K562 (cell line): ENCODE results near the gene DNAH5. TPM values are rescaled to one million over a fixed set of nuclear protein-coding genes. Genes with fewer than 3 reads are reported as not detected.

ENCODE experiments used
- ATAC-seq: fragments of 200-7000 bp; cut with Tn5 transposase; 3 replicates; pipeline ENCODE4 v1.9.1; 2020; ENCODE audit warnings: moderate library complexity
- BruUV-seq: library from RNA; stranded (reverse); fragments of 400-500 nt; replicated peaks from 2 replicates; lab custom pipeline; 2021; lab: Mats Ljungman, UMichigan
- CTCF ChIA-PET: fragments of 300-600 bp; formaldehyde crosslinking; extraction: SDS; loops from one replicate; lab custom pipeline; 2021; ENCODE audit warnings: low intra/inter-chr PET ratio; lab: Yijun Ruan, JAX
- POLR2A ChIA-PET: fragments of 300-600, 350-650 bp; sonication (Branson Sonifier 250); formaldehyde crosslinking; extraction: SDS; loops from one replicate; lab custom pipeline; 2021; ENCODE audit warnings: antibody characterized with exemption, inconsistent platforms; lab: Yijun Ruan, JAX
- DNase-seq, 4 experiments: peaks; one replicate each; pipeline versions ENCODE4 v3.0.0 to v3.0.0-alpha.2; 2011 to 2018; ENCODE audit warnings: low spot score in 3 of 4, mixed read lengths in 3 of 4; ENCODE audit errors: extremely low read depth in 1 of 4
- FAIRE-seq: peaks from 2 replicates; lab custom pipeline; 2011; peaks lifted over from hg19 to GRCh38; lab: Jason Lieb, UNC
- H2AFZ ChIP-seq: 2 replicates; pipeline ENCODE4 v1.6.0; 2011; ENCODE audit warnings: low read depth, low read length, control low read depth, inconsistent platforms
- H3K27ac ChIP-seq: fragments of 200-600 bp; 3 replicates; pipeline ENCODE4 v1.8.0; 2011; ENCODE audit warnings: low read depth, mild to moderate bottlenecking, control low read depth, inconsistent platforms, low read length, moderate library complexity, mixed read lengths; ENCODE audit errors: extremely low read depth
- H3K27me3 ChIP-seq, 2 experiments: fragments of 300-600 bp in 1 of 2; 2 replicates in 1 of 2; 3 replicates in 1 of 2; pipeline versions ENCODE4 v1.6.0 to v1.8.0; 2011; ENCODE audit warnings: inconsistent platforms in 2 of 2, low read length in 2 of 2, mild to moderate bottlenecking in 1 of 2, mixed read lengths in 1 of 2, moderate library complexity in 1 of 2; ENCODE audit not compliant: control insufficient read depth in 2 of 2, insufficient read depth in 2 of 2
- H3K36me3 ChIP-seq: fragments of 300-600 bp; 3 replicates; pipeline ENCODE4 v1.8.0; 2011; ENCODE audit warnings: mild to moderate bottlenecking, low read length, inconsistent platforms; ENCODE audit not compliant: control insufficient read depth, insufficient read depth
- H3K4me1 ChIP-seq, 2 experiments: fragments of 200-600 bp in 1 of 2; replicated peaks in 1 of 2; 2 replicates in 1 of 2; 3 replicates in 1 of 2; pipeline versions ENCODE4 v1.5.1 to v1.8.0; 2011; ENCODE audit warnings: inconsistent platforms in 2 of 2, low read length in 2 of 2, mild to moderate bottlenecking in 1 of 2, mixed read lengths in 1 of 2, moderate library complexity in 1 of 2; ENCODE audit not compliant: control insufficient read depth in 2 of 2, insufficient read depth in 2 of 2
- H3K4me2 ChIP-seq: 2 replicates; pipeline ENCODE4 v1.6.1; 2011; ENCODE audit warnings: low read length, control low read depth, inconsistent platforms, mixed read lengths; ENCODE audit not compliant: insufficient read depth
- H3K4me3 ChIP-seq: fragments of 200-600 bp; sonication (generic), shearing (Covaris generic); 2 replicates; pipeline ENCODE4 v1.5.1; 2016; ENCODE audit warnings: control low read depth, inconsistent platforms
- H3K79me2 ChIP-seq: fragments of 200-600 bp; 3 replicates; pipeline ENCODE4 v1.8.0; 2011; ENCODE audit warnings: low read length, inconsistent platforms; ENCODE audit not compliant: control insufficient read depth, insufficient read depth
- H3K9ac ChIP-seq, 2 experiments: 2 replicates each; pipeline versions ENCODE4 v1.6.0 to v1.6.1; 2011; ENCODE audit warnings: low read depth in 2 of 2, low read length in 2 of 2, control low read depth in 1 of 2, inconsistent platforms in 1 of 2, mild to moderate bottlenecking in 1 of 2, mixed read lengths in 1 of 2; ENCODE audit not compliant: insufficient read depth in 1 of 2
- H3K9me1 ChIP-seq: one replicate; pipeline ENCODE4 v1.6.0; 2011; ENCODE audit warnings: inconsistent platforms, mild to moderate bottlenecking, low read length, moderate library complexity; ENCODE audit not compliant: control insufficient read depth, insufficient read depth
- H3K9me3 ChIP-seq: replicated peaks from 2 replicates; pipeline ENCODE4 v1.5.1; 2011; ENCODE audit warnings: low read depth, low read length, inconsistent platforms; ENCODE audit not compliant: control insufficient read depth, insufficient read depth
- H4K20me1 ChIP-seq: replicated peaks from 2 replicates; pipeline ENCODE4 v1.6.1; 2011; ENCODE audit warnings: low read length, inconsistent platforms, mixed read lengths; ENCODE audit not compliant: control insufficient read depth, insufficient read depth
- C11orf30 ChIP-seq: fragments of 450-650 bp; IDR thresholded peaks from 2 replicates; pipeline ENCODE4 v1.6.1; 2016; ENCODE audit warnings: low read depth, mild to moderate bottlenecking
- PYGO2 ChIP-seq: fragments of 450-650 bp; IDR thresholded peaks from 2 replicates; pipeline ENCODE4 v1.6.1; 2016; ENCODE audit warnings: mild to moderate bottlenecking, missing genetic modification characterization, moderate library complexity, missing compliant biosample characterization
- ZNF75A ChIP-seq: fragments of 450-650 bp; formaldehyde crosslinking; IDR thresholded peaks from 2 replicates; pipeline ENCODE4 v1.4.0; 2020; ENCODE audit warnings: mild to moderate bottlenecking
- WGBS: fragments of 100-300 bp; shearing (Covaris generic); methylation state at CpG from one replicate; pipeline ENCODE4 v1.1.6; 2016; ENCODE audit warnings: low coverage, mixed read lengths; ENCODE audit not compliant: insufficient coverage; ENCODE audit errors: missing lambda C conversion rate; 5-methylcytosine and 5-hydroxymethylcytosine counted together
- in situ Hi-C: fragments of 300-500 bp; cut with MboI; formaldehyde crosslinking; loops from 4 replicates; pipeline ENCODE4 v1.15.0; 2018; ENCODE audit warnings: inconsistent platforms, mixed read lengths
- intact Hi-C: fragments of 100-400 bp; cut with micrococcal nuclease; formaldehyde crosslinking; loops from 2 replicates; pipeline ENCODE4 v1.14.2; 2022
- polyA plus RNA-seq, 8 experiments: library from polyadenylated mRNA; depleted of rRNA in 4 of 8; stranded (reverse) in 5 of 8; unstranded in 3 of 8; fragments of >200 nt; fragmentation: Nextera tagmentation in 2 of 8; fragmentation: Illumina TruSeq in 1 of 8; extraction: Ambion mirVana in 2 of 8; extraction: Trizol in 1 of 8; gene quantifications; 2 replicates each; pipeline versions ENCODE4 v1.2.1 to v1.2.3, GENCODE V29; 2011 to 2014; ENCODE audit warnings: inconsistent platforms in 1 of 8, missing spikeins in 1 of 8
- total RNA-seq, 7 experiments: library from RNA; depleted of rRNA in 6 of 7; stranded (reverse); fragments of >200 nt in 6 of 7; fragmentation: Illumina TruSeq in 2 of 7; extraction: Trizol in 2 of 7; gene quantifications; 2 replicates each; pipeline versions ENCODE4 v1.2.1 to v1.2.3, GENCODE V29; 2011 to 2021; ENCODE audit warnings: low replicate concordance in 1 of 7
- TF ChIP-seq, protein P1 (sequence below), 2 experiments: fragments of 450-650 bp; IDR thresholded peaks; 2 replicates each; pipeline ENCODE4 v1.6.1; 2016; ENCODE audit warnings: mild to moderate bottlenecking in 2 of 2, borderline replicate concordance in 1 of 2, low read depth in 1 of 2, moderate library complexity in 1 of 2
- TF ChIP-seq, protein P2 (sequence below): sonication (generic); formaldehyde crosslinking; IDR thresholded peaks from 2 replicates; pipeline ENCODE4 v1.8.0; 2023; ENCODE audit warnings: missing genetic modification reagents, mild to moderate bottlenecking, borderline replicate concordance

Gene DNAH5
- total and polyA plus RNA-seq, 9 of the 15 experiments (the other 6 are each of a cell fraction or from before 2014, with no cell fraction given), result 0.03 TPM; not detected in 8

DNA sequence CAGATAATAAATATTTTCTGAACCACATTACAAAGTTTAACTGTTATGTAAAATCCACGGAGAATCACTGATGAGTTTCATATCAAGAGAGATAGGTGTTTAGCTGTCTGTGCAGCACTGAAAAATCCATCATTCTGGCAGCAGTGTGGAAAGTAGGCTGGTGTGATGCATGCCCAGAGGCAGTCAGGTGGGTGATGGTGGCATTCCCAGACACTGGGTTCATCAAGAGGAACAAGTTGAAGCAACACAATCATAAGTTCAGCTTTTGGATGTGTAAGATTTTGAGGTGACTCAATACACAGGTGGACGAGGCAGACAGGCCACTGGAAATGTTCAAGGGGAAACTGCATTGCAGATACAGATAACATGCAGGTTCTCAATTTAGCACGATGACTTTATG, 11.9 kb downstream of the DNAH5 start:
- TF ChIP-seq ZNF75A (CRISPR knock-in tag), result no peak
- no peak for TF ChIP-seq C11orf30
- TF ChIP-seq, protein P1, sequence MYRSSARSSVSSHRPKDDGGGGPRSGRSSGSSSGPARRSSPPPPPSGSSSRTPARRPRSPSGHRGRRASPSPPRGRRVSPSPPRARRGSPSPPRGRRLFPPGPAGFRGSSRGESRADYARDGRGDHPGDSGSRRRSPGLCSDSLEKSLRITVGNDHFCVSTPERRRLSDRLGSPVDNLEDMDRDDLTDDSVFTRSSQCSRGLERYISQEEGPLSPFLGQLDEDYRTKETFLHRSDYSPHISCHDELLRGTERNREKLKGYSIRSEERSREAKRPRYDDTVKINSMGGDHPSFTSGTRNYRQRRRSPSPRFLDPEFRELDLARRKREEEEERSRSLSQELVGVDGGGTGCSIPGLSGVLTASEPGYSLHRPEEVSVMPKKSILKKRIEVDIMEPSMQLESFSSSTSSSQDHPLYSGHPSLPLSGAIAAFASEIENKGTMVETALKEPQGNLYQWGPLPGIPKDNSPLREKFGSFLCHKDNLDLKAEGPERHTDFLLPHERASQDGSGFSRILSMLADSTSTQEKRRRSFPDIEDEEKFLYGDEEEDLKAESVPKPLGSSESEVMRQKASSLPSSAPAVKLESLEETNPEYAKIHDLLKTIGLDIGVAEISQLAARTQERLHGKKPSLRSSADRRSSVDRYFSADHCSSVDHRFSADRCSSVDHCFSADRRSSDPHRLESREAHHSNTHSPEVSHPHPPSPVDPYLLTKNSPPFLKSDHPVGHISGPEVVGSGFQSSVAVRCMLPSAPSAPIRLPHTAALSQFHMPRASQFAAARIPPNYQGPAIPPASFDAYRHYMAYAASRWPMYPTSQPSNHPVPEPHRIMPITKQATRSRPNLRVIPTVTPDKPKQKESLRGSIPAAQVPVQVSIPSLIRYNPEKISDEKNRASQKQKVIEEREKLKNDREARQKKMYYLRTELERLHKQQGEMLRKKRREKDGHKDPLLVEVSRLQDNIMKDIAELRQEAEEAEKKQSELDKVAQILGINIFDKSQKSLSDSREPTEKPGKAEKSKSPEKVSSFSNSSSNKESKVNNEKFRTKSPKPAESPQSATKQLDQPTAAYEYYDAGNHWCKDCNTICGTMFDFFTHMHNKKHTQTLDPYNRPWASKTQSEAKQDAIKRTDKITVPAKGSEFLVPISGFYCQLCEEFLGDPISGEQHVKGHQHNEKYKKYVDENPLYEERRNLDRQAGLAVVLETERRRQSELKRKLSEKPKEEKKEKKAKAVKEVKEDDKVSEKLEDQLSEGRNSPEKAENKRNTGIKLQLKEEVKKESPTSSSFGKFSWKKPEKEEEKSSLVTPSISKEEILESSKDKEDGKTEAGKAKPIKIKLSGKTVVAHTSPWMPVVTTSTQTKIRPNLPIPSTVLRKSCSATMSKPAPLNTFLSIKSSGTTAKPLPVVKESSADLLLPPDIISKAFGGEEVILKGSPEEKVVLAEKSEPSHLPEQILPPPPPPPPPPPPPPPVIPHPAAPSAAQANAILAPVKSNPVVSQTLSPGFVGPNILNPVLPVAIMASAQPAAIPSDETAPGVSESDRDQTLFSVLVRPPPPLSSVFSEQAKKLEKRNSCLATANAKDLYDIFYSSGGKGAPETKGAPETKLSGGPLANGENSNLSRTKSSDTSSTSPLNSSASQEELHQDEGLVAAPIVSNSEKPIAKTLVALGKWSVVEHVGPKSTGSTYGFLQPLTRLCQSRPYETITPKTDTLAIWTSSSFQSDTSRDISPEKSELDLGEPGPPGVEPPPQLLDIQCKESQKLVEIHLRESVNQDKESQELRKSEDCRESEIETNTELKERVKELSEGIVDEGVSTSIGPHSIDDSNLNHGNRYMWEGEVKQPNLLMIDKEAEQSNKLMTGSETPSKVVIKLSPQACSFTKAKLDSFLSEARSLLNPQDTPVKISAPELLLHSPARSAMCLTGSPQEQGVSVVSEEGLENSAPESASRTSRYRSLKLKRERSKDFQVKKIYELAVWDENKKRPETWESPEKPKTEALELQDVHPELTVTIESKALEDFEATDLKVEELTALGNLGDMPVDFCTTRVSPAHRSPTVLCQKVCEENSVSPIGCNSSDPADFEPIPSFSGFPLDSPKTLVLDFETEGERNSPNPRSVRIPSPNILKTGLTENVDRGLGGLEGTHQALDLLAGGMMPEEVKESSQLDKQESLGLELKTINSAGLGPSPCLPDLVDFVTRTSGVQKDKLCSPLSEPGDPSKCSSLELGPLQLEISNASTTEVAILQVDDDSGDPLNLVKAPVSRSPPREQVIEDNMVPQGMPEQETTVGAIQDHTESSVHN (IDR thresholded peaks at IDR 0.05; ENCODE audit: borderline replicate concordance in 1 of 2, low read depth in 1 of 2), result no peak
- TF ChIP-seq, protein P2, sequence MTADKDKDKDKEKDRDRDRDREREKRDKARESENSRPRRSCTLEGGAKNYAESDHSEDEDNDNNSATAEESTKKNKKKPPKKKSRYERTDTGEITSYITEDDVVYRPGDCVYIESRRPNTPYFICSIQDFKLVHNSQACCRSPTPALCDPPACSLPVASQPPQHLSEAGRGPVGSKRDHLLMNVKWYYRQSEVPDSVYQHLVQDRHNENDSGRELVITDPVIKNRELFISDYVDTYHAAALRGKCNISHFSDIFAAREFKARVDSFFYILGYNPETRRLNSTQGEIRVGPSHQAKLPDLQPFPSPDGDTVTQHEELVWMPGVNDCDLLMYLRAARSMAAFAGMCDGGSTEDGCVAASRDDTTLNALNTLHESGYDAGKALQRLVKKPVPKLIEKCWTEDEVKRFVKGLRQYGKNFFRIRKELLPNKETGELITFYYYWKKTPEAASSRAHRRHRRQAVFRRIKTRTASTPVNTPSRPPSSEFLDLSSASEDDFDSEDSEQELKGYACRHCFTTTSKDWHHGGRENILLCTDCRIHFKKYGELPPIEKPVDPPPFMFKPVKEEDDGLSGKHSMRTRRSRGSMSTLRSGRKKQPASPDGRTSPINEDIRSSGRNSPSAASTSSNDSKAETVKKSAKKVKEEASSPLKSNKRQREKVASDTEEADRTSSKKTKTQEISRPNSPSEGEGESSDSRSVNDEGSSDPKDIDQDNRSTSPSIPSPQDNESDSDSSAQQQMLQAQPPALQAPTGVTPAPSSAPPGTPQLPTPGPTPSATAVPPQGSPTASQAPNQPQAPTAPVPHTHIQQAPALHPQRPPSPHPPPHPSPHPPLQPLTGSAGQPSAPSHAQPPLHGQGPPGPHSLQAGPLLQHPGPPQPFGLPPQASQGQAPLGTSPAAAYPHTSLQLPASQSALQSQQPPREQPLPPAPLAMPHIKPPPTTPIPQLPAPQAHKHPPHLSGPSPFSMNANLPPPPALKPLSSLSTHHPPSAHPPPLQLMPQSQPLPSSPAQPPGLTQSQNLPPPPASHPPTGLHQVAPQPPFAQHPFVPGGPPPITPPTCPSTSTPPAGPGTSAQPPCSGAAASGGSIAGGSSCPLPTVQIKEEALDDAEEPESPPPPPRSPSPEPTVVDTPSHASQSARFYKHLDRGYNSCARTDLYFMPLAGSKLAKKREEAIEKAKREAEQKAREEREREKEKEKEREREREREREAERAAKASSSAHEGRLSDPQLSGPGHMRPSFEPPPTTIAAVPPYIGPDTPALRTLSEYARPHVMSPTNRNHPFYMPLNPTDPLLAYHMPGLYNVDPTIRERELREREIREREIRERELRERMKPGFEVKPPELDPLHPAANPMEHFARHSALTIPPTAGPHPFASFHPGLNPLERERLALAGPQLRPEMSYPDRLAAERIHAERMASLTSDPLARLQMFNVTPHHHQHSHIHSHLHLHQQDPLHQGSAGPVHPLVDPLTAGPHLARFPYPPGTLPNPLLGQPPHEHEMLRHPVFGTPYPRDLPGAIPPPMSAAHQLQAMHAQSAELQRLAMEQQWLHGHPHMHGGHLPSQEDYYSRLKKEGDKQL (CRISPR knock-in tag), result no peak
- TF ChIP-seq PYGO2, result no peak
- Histone ChIP-seq H4K20me1 (no peaks in the 10 kb centered on the region), H3K4me2 (no peak overlapping the region), H3K79me2 (no peaks in the 10 kb centered on the region), H3K36me3 (no peaks in the 10 kb centered on the region), H2AFZ (no peak overlapping the region), H3K4me3 (no peak overlapping the region), H3K27me3 (no peaks in the 10 kb centered on the region), H3K27ac (no peak overlapping the region), H3K4me1 (no peaks in the 10 kb centered on the region), H3K9me3 (no peaks in the 10 kb centered on the region), H3K9me1 (no peaks in the 10 kb centered on the region), H3K9ac (no peak overlapping the region)
- in situ Hi-C loops, result no loop called here
- ATAC-seq (no peak), DNase-seq (no peak), FAIRE-seq (no peak)
- CTCF ChIA-PET, result no interaction called here
- POLR2A ChIA-PET, result no interaction called here
- no TSS peak for BruUV-seq
- intact Hi-C loops, result no loop called here
- 0% methylated on average over 3 of the region's 3 CpGs for WGBS
